Astrocyte (in vitro differentiated cells and primary cell): ENCODE measurements around the gene MYBBP1A.

Experiments
- CTCF ChIP-seq: IDR thresholded peaks from 2 replicates; pipeline ENCODE4 v1.5.1; 2011; ENCODE audit warnings: low read depth, mild to moderate bottlenecking, inconsistent platforms, low read length, moderate library complexity; ENCODE audit not compliant: insufficient read depth
- EZH2 ChIP-seq: IDR thresholded peaks from 2 replicates; pipeline ENCODE4 v1.6.1; 2012; ENCODE audit warnings: mild to moderate bottlenecking, low read length, inconsistent platforms; ENCODE audit not compliant: insufficient read depth

GRCh38 chr17:4576729-4577322 lies 21.6 kb upstream of the MYBBP1A start:
- TF ChIP-seq CTCF (no peak), EZH2 (no peak)
